IMR-90 (cell line): Measurements from ENCODE around the gene MSS51. TPM values are rescaled to one million over a fixed set of nuclear protein-coding genes. Genes with fewer than 3 reads are reported as not detected.

Experiments used
- ATAC-seq: fragments of 200-7000 bp; cut with Tn5 transposase; 2 replicates; pipeline ENCODE4 v1.9.1; 2020; ENCODE audit warnings: low read depth, mild to moderate bottlenecking, moderate library complexity
- BruUV-seq: library from RNA; stranded (reverse); fragments of 400-500 nt; replicated peaks from 2 replicates; lab custom pipeline; 2021; lab: Mats Ljungman, UMichigan
- CTCF ChIA-PET: fragments of 300-600 bp; formaldehyde crosslinking; extraction: SDS; loops from one replicate; lab custom pipeline; 2021; ENCODE audit warnings: antibody characterized with exemption; lab: Yijun Ruan, JAX
- POLR2A ChIA-PET: fragments of 300-600 bp; sonication (Branson Sonifier 250); formaldehyde crosslinking; loops from one replicate; lab custom pipeline; 2022; ENCODE audit warnings: antibody characterized with exemption; ENCODE audit not compliant: unreplicated experiment; lab: Charles Lee
- DNase-seq: peaks from one replicate; pipeline ENCODE4 v3.0.0; 2013
- H2AFZ ChIP-seq: replicated peaks from 2 replicates; pipeline ENCODE3; 2013; ENCODE audit warnings: low read length, mild to moderate bottlenecking; ENCODE audit not compliant: poor library complexity
- H2AK5ac ChIP-seq: 2 replicates; pipeline ENCODE4 v1.6.1; 2013; ENCODE audit warnings: low read depth, low read length, inconsistent platforms
- H2AK9ac ChIP-seq: replicated peaks from 2 replicates; pipeline ENCODE3; 2013; ENCODE audit warnings: mild to moderate bottlenecking, low read depth, low read length, moderate library complexity; ENCODE audit not compliant: poor library complexity
- H2BK120ac ChIP-seq: 2 replicates; pipeline ENCODE4 v1.6.1; 2013; ENCODE audit warnings: low read depth, low read length, inconsistent platforms
- H2BK15ac ChIP-seq: 3 replicates; pipeline ENCODE4 v1.6.1; 2013; ENCODE audit warnings: low read depth, low read length, inconsistent platforms
- H2BK20ac ChIP-seq: 2 replicates; pipeline ENCODE4 v1.6.1; 2013; ENCODE audit warnings: low read depth, mild to moderate bottlenecking, inconsistent platforms, low read length, moderate library complexity
- H2BK5ac ChIP-seq: 2 replicates; pipeline ENCODE4 v1.6.1; 2013; ENCODE audit warnings: mild to moderate bottlenecking, low read depth, low read length, inconsistent platforms; ENCODE audit not compliant: poor library complexity, severe bottlenecking
- H3K14ac ChIP-seq: replicated peaks from 2 replicates; pipeline ENCODE4 v1.6.1; 2013; ENCODE audit warnings: low read depth, low read length, inconsistent platforms
- H3K18ac ChIP-seq: 2 replicates; pipeline ENCODE4 v1.6.1; 2013; ENCODE audit warnings: low read depth, low read length, control low read depth
- H3K23ac ChIP-seq: 2 replicates; pipeline ENCODE4 v1.6.1; 2013; ENCODE audit warnings: low read depth, low read length, inconsistent platforms
- H3K27ac ChIP-seq: 2 replicates; pipeline ENCODE4 v1.5.1; 2013; ENCODE audit warnings: mild to moderate bottlenecking, control low read depth, low read length; ENCODE audit not compliant: insufficient read depth
- H3K27me3 ChIP-seq: 2 replicates; pipeline ENCODE4 v1.6.1; 2013; ENCODE audit warnings: low read length; ENCODE audit not compliant: control insufficient read depth, insufficient read depth
- H3K36me3 ChIP-seq: 2 replicates; pipeline ENCODE4 v1.6.1; 2013; ENCODE audit warnings: low read length, mixed read lengths; ENCODE audit not compliant: control insufficient read depth, insufficient read depth
- H3K4ac ChIP-seq: 2 replicates; pipeline ENCODE4 v1.6.1; 2013; ENCODE audit warnings: low read depth, low read length, inconsistent platforms
- H3K4me1 ChIP-seq: 2 replicates; pipeline ENCODE4 v1.6.1; 2013; ENCODE audit warnings: low read length, mixed read lengths; ENCODE audit not compliant: control insufficient read depth, insufficient read depth
- H3K4me2 ChIP-seq: 2 replicates; pipeline ENCODE4 v1.6.1; 2013; ENCODE audit warnings: low read depth, mild to moderate bottlenecking, control low read depth, low read length, moderate library complexity
- H3K4me3 ChIP-seq: 2 replicates; pipeline ENCODE4 v1.5.1; 2013; ENCODE audit warnings: low read depth, mild to moderate bottlenecking, control low read depth, low read length, moderate library complexity; ENCODE audit not compliant: insufficient read depth
- H3K56ac ChIP-seq: 2 replicates; pipeline ENCODE4 v1.6.1; 2013; ENCODE audit warnings: low read length, inconsistent platforms; ENCODE audit not compliant: insufficient read depth; ENCODE audit errors: extremely low read depth
- H3K79me1 ChIP-seq, 2 experiments: 2 replicates each; pipeline ENCODE4 v1.6.1; 2013; ENCODE audit warnings: low read length in 2 of 2, inconsistent platforms in 1 of 2, low read depth in 1 of 2
- H3K9ac ChIP-seq: 2 replicates; pipeline ENCODE4 v1.6.1; 2013; ENCODE audit warnings: low read depth, low read length, control low read depth
- H3K9me1 ChIP-seq: 2 replicates; pipeline ENCODE4 v1.6.1; 2013; ENCODE audit warnings: low read length, inconsistent platforms; ENCODE audit not compliant: insufficient read depth
- H3K9me3 ChIP-seq: 2 replicates; pipeline ENCODE4 v1.6.1; 2013; ENCODE audit warnings: low read length; ENCODE audit not compliant: control insufficient read depth, insufficient read depth
- H4K20me1 ChIP-seq: 2 replicates; pipeline ENCODE4 v1.6.1; 2013; ENCODE audit warnings: low read length, inconsistent platforms; ENCODE audit not compliant: insufficient read depth
- H4K5ac ChIP-seq: 2 replicates; pipeline ENCODE4 v1.6.1; 2013; ENCODE audit warnings: mild to moderate bottlenecking, low read depth, low read length, control low read depth
- H4K8ac ChIP-seq, 2 experiments: 2 replicates each; pipeline ENCODE4 v1.6.1; 2013; ENCODE audit warnings: low read depth in 2 of 2, low read length in 2 of 2, control low read depth in 1 of 2, inconsistent platforms in 1 of 2
- H4K91ac ChIP-seq: 2 replicates; pipeline ENCODE4 v1.6.1; 2013; ENCODE audit warnings: low read depth, low read length, inconsistent platforms; ENCODE audit not compliant: insufficient read depth
- ELK1 ChIP-seq: fragments of 150-350 bp; IDR thresholded peaks from 2 replicates; pipeline ENCODE4 v1.6.1; 2016; ENCODE audit warnings: low read depth, mild to moderate bottlenecking, low read length, moderate library complexity, borderline replicate concordance
- WGBS, 2 experiments: methylation state at CpG; one replicate each; pipeline versions ENCODE4 v1.1.5 to v1.1.7; 2013; ENCODE audit warnings: missing lambda C conversion rate in 2 of 2; ENCODE audit not compliant: insufficient read length in 1 of 2; ENCODE audit errors: extremely low coverage in 2 of 2; 5-methylcytosine and 5-hydroxymethylcytosine counted together
- dilution Hi-C: fragments of 300-500 bp; cut with HindIII; formaldehyde crosslinking; loops from one replicate; pipeline ENCODE4 v1.14.3; 2018; ENCODE audit warnings: low sequenced_read_pairs; ENCODE audit not compliant: unreplicated experiment
- in situ Hi-C: fragments of 300-500 bp; cut with MboI; formaldehyde crosslinking; loops from 3 replicates; pipeline ENCODE4 v1.14.3; 2019; ENCODE audit warnings: low sequenced_read_pairs, inconsistent platforms, mixed read lengths
- intact Hi-C: fragments of 100-400 bp; cut with micrococcal nuclease; formaldehyde crosslinking; loops from 2 replicates; pipeline ENCODE4 v1.10.0; 2022
- polyA plus RNA-seq, 3 experiments: library from polyadenylated mRNA; depleted of rRNA; stranded (reverse); fragments of >200 nt; gene quantifications; 2 replicates each; pipeline ENCODE4 v1.2.3, GENCODE V29; 2012; ENCODE audit warnings: low replicate concordance in 1 of 3
- total RNA-seq: library from RNA; depleted of rRNA; stranded (reverse); fragments of >200 nt; gene quantifications from 2 replicates; pipeline ENCODE4 v1.2.3, GENCODE V29; 2012

The MSS51 gene
- total and polyA plus RNA-seq, 2 of the 4 experiments (the other 2 are of a cell fraction), result 1.1 to 1.8 TPM

GRCh38 chr10:73408061-73408460 is 25.3 kb downstream of the MSS51 start:
- Histone ChIP-seq H4K20me1 (peaks cover 34% of the 10 kb centered on the region), H3K56ac (no peak overlapping the region), H3K4ac (no peak overlapping the region), H4K91ac (no peak overlapping the region), H3K4me3 (no peak overlapping the region), H3K9me3 (no peaks in the 10 kb centered on the region), H2AK5ac (no peak overlapping the region), H2BK120ac (no peak overlapping the region), H3K4me1 (no peaks in the 10 kb centered on the region), H2BK5ac (no peak overlapping the region), H3K9me1 (peaks cover 6% of the 10 kb centered on the region), H3K36me3 (no peaks in the 10 kb centered on the region; the same call in 1 of the 2 replicates), H4K8ac (no peak overlapping the region), H4K5ac (no peak overlapping the region), H3K9ac (no peak overlapping the region), H3K79me1 (peaks cover 19 to 60% of the 10 kb centered on the region in 2 experiments), H2BK15ac (no peak overlapping the region), H3K4me2 (no peak overlapping the region), H2AFZ (no peak overlapping the region), H2BK20ac (no peak overlapping the region), H2AK9ac (no peak overlapping the region), H3K18ac (no peak overlapping the region), H3K23ac (no peak overlapping the region), H3K14ac (no peak overlapping the region), H3K27me3 (no peaks in the 10 kb centered on the region), H3K27ac (no peak overlapping the region)
- BruUV-seq, result no TSS peak
- in situ Hi-C loops, result no loop called here
- ChIA-PET POLR2A (no interaction called here), CTCF (no interaction called here)
- no peak for DNase-seq
- dilution Hi-C loops, result no loop called here
- 90% methylated on average over 2 of the region's 5 CpGs; no CpG with 5 or more reads in 1 of the 2 experiments for WGBS, 2 experiments
- ATAC-seq, result no peak
- TF ChIP-seq ELK1, result no peak
- intact Hi-C loops, result no loop called here
